Mesenchymal stem cell (in vitro differentiated cells and primary cell): Measurements from ENCODE around the gene ZFYVE28.

ENCODE experiments used
- DNase-seq: peaks from one replicate; pipeline ENCODE4 v3.0.0-alpha.2; 2013
- H2AFZ ChIP-seq: one replicate; pipeline ENCODE4 v1.6.1; 2013; ENCODE audit warnings: low read depth, mild to moderate bottlenecking, control low read depth, inconsistent platforms, low read length, moderate library complexity
- H2AK5ac ChIP-seq: 2 replicates; pipeline ENCODE4 v1.6.1; 2013; ENCODE audit warnings: low read length, moderate library complexity, mild to moderate bottlenecking, inconsistent platforms; ENCODE audit not compliant: severe bottlenecking
- H2BK120ac ChIP-seq: one replicate; pipeline ENCODE4 v1.6.1; 2013; ENCODE audit warnings: low read depth, mild to moderate bottlenecking, inconsistent platforms, low read length, moderate library complexity
- H2BK12ac ChIP-seq, 2 experiments: one replicate each; pipeline ENCODE4 v1.6.1; 2013; ENCODE audit warnings: inconsistent platforms in 2 of 2, low read length in 2 of 2, mild to moderate bottlenecking in 2 of 2, moderate library complexity in 2 of 2, control low read depth in 1 of 2
- H2BK15ac ChIP-seq: one replicate; pipeline ENCODE4 v1.6.1; 2013; ENCODE audit warnings: mild to moderate bottlenecking, low read depth, inconsistent platforms; ENCODE audit not compliant: poor library complexity, severe bottlenecking
- H2BK5ac ChIP-seq: 2 replicates; pipeline ENCODE4 v1.6.1; 2013; ENCODE audit warnings: low read depth, mild to moderate bottlenecking, low read length, control low read depth, inconsistent platforms; ENCODE audit not compliant: poor library complexity, severe bottlenecking
- H3K14ac ChIP-seq, 2 experiments: one replicate each; pipeline ENCODE4 v1.6.1; 2013; ENCODE audit warnings: inconsistent platforms in 2 of 2, low read length in 2 of 2, control low read depth in 1 of 2, mild to moderate bottlenecking in 1 of 2, moderate library complexity in 1 of 2
- H3K18ac ChIP-seq, 2 experiments: one replicate each; pipeline ENCODE4 v1.6.1; 2013; ENCODE audit warnings: inconsistent platforms in 2 of 2, low read length in 2 of 2, control low read depth in 1 of 2, low read depth in 1 of 2, mild to moderate bottlenecking in 1 of 2
- H3K23ac ChIP-seq, 2 experiments: one replicate each; pipeline ENCODE4 v1.6.1; 2013; ENCODE audit warnings: inconsistent platforms in 2 of 2, low read length in 2 of 2, mild to moderate bottlenecking in 2 of 2, moderate library complexity in 2 of 2, control low read depth in 1 of 2
- H3K27ac ChIP-seq: 2 replicates; pipeline ENCODE4 v1.5.1; 2013; ENCODE audit warnings: mild to moderate bottlenecking, moderate library complexity, low read length, control low read depth, inconsistent platforms; ENCODE audit not compliant: poor library complexity, severe bottlenecking
- H3K27me3 ChIP-seq, 2 experiments: 2 replicates each; pipeline versions ENCODE4 v1.6.1 to v1.7.0; 2013; ENCODE audit warnings: low read length in 2 of 2, mild to moderate bottlenecking in 2 of 2, moderate library complexity in 2 of 2, control low read depth in 1 of 2, inconsistent platforms in 1 of 2; ENCODE audit not compliant: control insufficient read depth in 1 of 2, insufficient read depth in 1 of 2
- H3K36me3 ChIP-seq, 2 experiments: 2 replicates each; pipeline versions ENCODE4 v1.6.1 to v1.7.0; 2013; ENCODE audit warnings: low read length in 2 of 2, control low read depth in 1 of 2, inconsistent platforms in 1 of 2, low read depth in 1 of 2, mild to moderate bottlenecking in 1 of 2; ENCODE audit not compliant: insufficient read depth in 2 of 2, control insufficient read depth in 1 of 2
- H3K4ac ChIP-seq, 2 experiments: one replicate each; pipeline ENCODE4 v1.6.1; 2013; ENCODE audit warnings: inconsistent platforms in 2 of 2, low read length in 2 of 2, mild to moderate bottlenecking in 2 of 2, moderate library complexity in 2 of 2, control low read depth in 1 of 2, low read depth in 1 of 2
- H3K4me1 ChIP-seq: 2 replicates; pipeline ENCODE4 v1.6.1; 2013; ENCODE audit warnings: low read depth, low read length, control low read depth; ENCODE audit not compliant: control insufficient read depth, insufficient read depth
- H3K4me2 ChIP-seq: 2 replicates; pipeline ENCODE4 v1.6.1; 2013; ENCODE audit warnings: low read length, mild to moderate bottlenecking, inconsistent platforms; ENCODE audit not compliant: poor library complexity, severe bottlenecking
- H3K4me3 ChIP-seq, 2 experiments: 2 replicates each; pipeline versions ENCODE4 v1.5.1 to v1.7.0; 2013; ENCODE audit warnings: low read length in 2 of 2, mild to moderate bottlenecking in 2 of 2, control low read depth in 1 of 2, low read depth in 1 of 2; ENCODE audit not compliant: insufficient read depth in 1 of 2
- H3K79me1 ChIP-seq: replicated peaks from 2 replicates; pipeline ENCODE4 v1.6.1; 2013; ENCODE audit warnings: mild to moderate bottlenecking, control low read depth, low read length, inconsistent platforms; ENCODE audit not compliant: poor library complexity, severe bottlenecking
- H3K9ac ChIP-seq: 2 replicates; pipeline ENCODE4 v1.7.0; 2013; ENCODE audit warnings: mild to moderate bottlenecking, low read length, moderate library complexity
- H3K9me3 ChIP-seq: 2 replicates; pipeline ENCODE4 v1.7.0; 2013; ENCODE audit warnings: mild to moderate bottlenecking, low read length; ENCODE audit not compliant: control insufficient read depth
- H4K8ac ChIP-seq: one replicate; pipeline ENCODE4 v1.6.1; 2013; ENCODE audit warnings: inconsistent platforms, mild to moderate bottlenecking, low read length, moderate library complexity
- H4K91ac ChIP-seq: one replicate; pipeline ENCODE4 v1.6.1; 2013; ENCODE audit warnings: mild to moderate bottlenecking, low read length, inconsistent platforms
- WGBS: methylation state at CpG from one replicate; pipeline ENCODE4 v1.1.7; 2013; ENCODE audit warnings: mixed read lengths; 5-methylcytosine and 5-hydroxymethylcytosine counted together

ZFYVE28 gene

GRCh38 chr4:2320152-2320551, 98.3 kb downstream of the ZFYVE28 start:
- WGBS = 91% methylated on average over 18 of the region's 18 CpGs
- H3K27ac ChIP-seq = no peak overlapping the region
- no peak overlapping the region for H3K4me2 ChIP-seq
- no peak overlapping the region for H2BK15ac ChIP-seq
- H3K9me3 ChIP-seq = no peaks in the 10 kb centered on the region
- H4K91ac ChIP-seq = no peak overlapping the region
- no peak overlapping the region for H3K4me3 ChIP-seq
- H3K9ac ChIP-seq = no peak overlapping the region
- H3K27me3 ChIP-seq = peaks cover 0 to 4% of the 10 kb centered on the region in 2 experiments
- no peak overlapping the region for H2BK5ac ChIP-seq
- H3K14ac ChIP-seq = no peak overlapping the region
- peaks cover 2% of the 10 kb centered on the region for H3K79me1 ChIP-seq
- H4K8ac ChIP-seq = no peak overlapping the region
- no peak overlapping the region for H3K18ac ChIP-seq
- no peak overlapping the region for H2BK12ac ChIP-seq
- H2AK5ac ChIP-seq = no peak overlapping the region
- H2AFZ ChIP-seq = no peak overlapping the region
- H2BK120ac ChIP-seq = no peak overlapping the region
- DNase-seq = no peak
- peaks cover 22% of the 10 kb centered on the region for H3K4me1 ChIP-seq
- peaks cover 0 to 17% of the 10 kb centered on the region in 2 experiments for H3K36me3 ChIP-seq
- no peak overlapping the region for H3K4ac ChIP-seq
- H3K23ac ChIP-seq = no peak overlapping the region

- no peak overlapping the region for H3K23ac ChIP-seq
Observed at GRCh38 chr4:2318885-2319284, 99.6 kb downstream of the ZFYVE28 start.

GRCh38 chr4:2318476-2318875, 100.0 kb downstream of the ZFYVE28 start:
- H2BK15ac ChIP-seq = no peak overlapping the region
- H3K9ac ChIP-seq = no peak overlapping the region
- H3K79me1 ChIP-seq = peaks cover 2% of the 10 kb centered on the region
- H3K36me3 ChIP-seq = peaks cover 0 to 17% of the 10 kb centered on the region in 2 experiments
- peaks cover 22% of the 10 kb centered on the region for H3K4me1 ChIP-seq
- no peak overlapping the region for H3K27ac ChIP-seq
- peaks cover 0 to 4% of the 10 kb centered on the region in 2 experiments for H3K27me3 ChIP-seq
- no peak overlapping the region for H3K14ac ChIP-seq
- H4K8ac ChIP-seq = no peak overlapping the region
- H2AFZ ChIP-seq = no peak overlapping the region
- no peak overlapping the region for H3K4ac ChIP-seq
- H3K4me2 ChIP-seq = no peak overlapping the region
- 94% methylated on average over 12 of the region's 12 CpGs for WGBS
- H2BK120ac ChIP-seq = no peak overlapping the region
- H3K23ac ChIP-seq = no peak overlapping the region
- no peak overlapping the region for H3K4me3 ChIP-seq
- no peak overlapping the region for H2BK12ac ChIP-seq
- no peak overlapping the region for H2BK5ac ChIP-seq
- no peak overlapping the region for H3K18ac ChIP-seq
- no peak overlapping the region for H2AK5ac ChIP-seq
- H3K9me3 ChIP-seq = no peaks in the 10 kb centered on the region
- DNase-seq = no peak
- no peak overlapping the region for H4K91ac ChIP-seq

More at GRCh38 chr4:2318885-2319284, 99.6 kb downstream of the ZFYVE28 start:
- no peak overlapping the region for H3K18ac ChIP-seq
- no peak overlapping the region for H2BK12ac ChIP-seq
- no peak overlapping the region for H3K9ac ChIP-seq
- DNase-seq = no peak
- no peak overlapping the region for H3K4me3 ChIP-seq
- no peak overlapping the region for H4K91ac ChIP-seq
- H3K9me3 ChIP-seq = no peaks in the 10 kb centered on the region
- no peak overlapping the region for H2AFZ ChIP-seq
- no peak overlapping the region for H2AK5ac ChIP-seq
- H2BK120ac ChIP-seq = no peak overlapping the region
- H3K4me1 ChIP-seq = peaks cover 22% of the 10 kb centered on the region
- no peak overlapping the region for H3K4ac ChIP-seq
- 89% methylated on average over 9 of the region's 10 CpGs for WGBS
- H3K27ac ChIP-seq = no peak overlapping the region
- H3K14ac ChIP-seq = no peak overlapping the region
- H2BK5ac ChIP-seq = no peak overlapping the region
- peaks cover 0 to 17% of the 10 kb centered on the region in 2 experiments for H3K36me3 ChIP-seq
- H3K79me1 ChIP-seq = peaks cover 2% of the 10 kb centered on the region
- H2BK15ac ChIP-seq = no peak overlapping the region
- H4K8ac ChIP-seq = no peak overlapping the region
- peaks cover 0 to 4% of the 10 kb centered on the region in 2 experiments for H3K27me3 ChIP-seq
- no peak overlapping the region for H3K4me2 ChIP-seq

GRCh38 chr4:2313366-2313765, 105.1 kb downstream of the ZFYVE28 start:
- Histone ChIP-seq H3K4me3 (no peak overlapping the region), H3K27me3 (no peaks in the 10 kb centered on the region), H3K18ac (no peak overlapping the region), H3K36me3 (peaks cover 0 to under 1% of the 10 kb centered on the region in 2 experiments), H3K9me3 (peaks cover 4% of the 10 kb centered on the region), H2AK5ac (no peak overlapping the region), H4K8ac (no peak overlapping the region), H2BK12ac (no peak overlapping the region), H2BK120ac (no peak overlapping the region), H3K14ac (no peak overlapping the region), H3K4ac (no peak overlapping the region), H3K27ac (no peak overlapping the region), H2BK5ac (no peak overlapping the region), H4K91ac (no peak overlapping the region), H3K23ac (no peak overlapping the region), H2BK15ac (no peak overlapping the region), H3K79me1 (no peaks in the 10 kb centered on the region), H3K4me2 (no peak overlapping the region), H2AFZ (no peak overlapping the region), H3K9ac (no peak overlapping the region), H3K4me1 (no peaks in the 10 kb centered on the region)
- no peak for DNase-seq
- WGBS = 70% methylated on average over 5 of the region's 5 CpGs
